PC-9 (cell line): ENCODE data around the gene PRPF39. TPM values are rescaled to one million over a fixed set of nuclear protein-coding genes. Genes with fewer than 3 reads are reported as not detected.

Experiments
- BruUV-seq: library from RNA; stranded (reverse); fragments of 400-500 nt; replicated peaks from 2 replicates; lab custom pipeline; 2021; lab: Mats Ljungman, UMichigan
- CTCF ChIA-PET: fragments of 300-600 bp; sonication (Branson Sonifier 250); formaldehyde crosslinking; loops from one replicate; lab custom pipeline; 2022; ENCODE audit warnings: antibody characterized with exemption; lab: Charles Lee
- POLR2A ChIA-PET: fragments of 300-600 bp; sonication (Branson Sonifier 250); formaldehyde crosslinking; loops from one replicate; lab custom pipeline; 2022; ENCODE audit warnings: antibody characterized with exemption; ENCODE audit not compliant: unreplicated experiment; lab: Charles Lee
- DNase-seq, 2 experiments: peaks; one replicate each; pipeline versions ENCODE4 v3.0.0 to v3.0.0-alpha.2; 2015 to 2022; ENCODE audit warnings: mixed read lengths in 1 of 2
- H2AFZ ChIP-seq: fragments of 200-600 bp; sonication (generic); 2 replicates; pipeline ENCODE4 v1.8.1; 2017; ENCODE audit warnings: antibody characterized with exemption
- H3F3A ChIP-seq: fragments of 200-600 bp; sonication (generic); 2 replicates; pipeline ENCODE4 v1.8.1; 2017; ENCODE audit warnings: antibody characterized with exemption, mild to moderate bottlenecking, low read depth; ENCODE audit not compliant: insufficient read depth
- H3K27ac ChIP-seq: fragments of 200-600 bp; sonication (generic); 2 replicates; pipeline ENCODE4 v1.6.1; 2016; ENCODE audit warnings: mixed run types
- H3K27me3 ChIP-seq: fragments of 200-600 bp; sonication (generic); 2 replicates; pipeline ENCODE4 v1.6.1; 2016; ENCODE audit warnings: low read depth, mixed run types; ENCODE audit not compliant: insufficient read depth
- H3K36me3 ChIP-seq: fragments of 200-600 bp; sonication (generic); 2 replicates; pipeline ENCODE4 v1.6.1; 2016; ENCODE audit warnings: low read depth, mixed run types
- H3K4me1 ChIP-seq: fragments of 200-600 bp; sonication (generic); replicated peaks from 2 replicates; pipeline ENCODE4 v1.6.1; 2016; ENCODE audit warnings: mixed run types; ENCODE audit not compliant: insufficient read depth
- H3K4me2 ChIP-seq: fragments of 200-600 bp; sonication (generic); 2 replicates; pipeline ENCODE4 v1.6.1; 2017; ENCODE audit warnings: mixed run types
- H3K4me3 ChIP-seq: fragments of 200-600 bp; sonication (generic); 2 replicates; pipeline ENCODE4 v1.6.1; 2016; ENCODE audit warnings: mixed run types
- H3K79me2 ChIP-seq: fragments of 200-600 bp; sonication (generic); 2 replicates; pipeline ENCODE4 v1.6.1; 2017; ENCODE audit warnings: low read depth, mixed run types
- H3K9me2 ChIP-seq: fragments of 200-600 bp; sonication (generic); 2 replicates; pipeline ENCODE4 v1.8.1; 2017; ENCODE audit warnings: mild to moderate bottlenecking; ENCODE audit not compliant: insufficient read depth
- H3K9me3 ChIP-seq: fragments of 200-600 bp; sonication (generic); 2 replicates; pipeline ENCODE4 v1.8.1; 2016; ENCODE audit warnings: low read depth; ENCODE audit not compliant: insufficient read depth
- H4K20me1 ChIP-seq: fragments of 200-600 bp; sonication (generic); 2 replicates; pipeline ENCODE4 v1.8.1; 2017; ENCODE audit not compliant: insufficient read depth
- EZH2 ChIP-seq: fragments of 200-600 bp; sonication (generic); IDR thresholded peaks from 2 replicates; pipeline ENCODE4 v1.8.0; 2017; ENCODE audit warnings: antibody characterized with exemption, low read depth
- intact Hi-C: fragments of 100-400 bp; cut with micrococcal nuclease; formaldehyde crosslinking; loops from one replicate; pipeline ENCODE4 v1.10.0; 2022; ENCODE audit not compliant: unreplicated experiment
- total RNA-seq: library from RNA; stranded (reverse); gene quantifications from 2 replicates; pipeline ENCODE4 v1.2.3, GENCODE V29; 2021
- TF ChIP-seq, protein P1 (sequence below): fragments of 200-600 bp; sonication (generic); conservative IDR thresholded peaks from 2 replicates; pipeline ENCODE4 v1.6.1; 2017; ENCODE audit warnings: mixed run types, antibody characterized with exemption, mild to moderate bottlenecking, moderate library complexity

PRPF39 gene
- total RNA-seq, 1 experiment from 2014 or later, result 37.2 TPM

- Histone ChIP-seq H3F3A (0 out of 2 replicates have a peak, but pooled peaks cover 4% of the 10 kb centered on the region), H2AFZ (no peak overlapping the region), H3K4me1 (no peaks in the 10 kb centered on the region), H3K36me3 (no peaks in the 10 kb centered on the region), H3K9me2 (no peaks in the 10 kb centered on the region), H3K9me3 (no peaks in the 10 kb centered on the region), H3K27me3 (no peaks in the 10 kb centered on the region), H4K20me1 (no peaks in the 10 kb centered on the region), H3K4me2 (no peak overlapping the region), H3K79me2 (no peaks in the 10 kb centered on the region), H3K4me3 (no peak overlapping the region), H3K27ac (no peak overlapping the region)
- intact Hi-C loops, result no loop called here
- POLR2A ChIA-PET, result interaction anchor here (0.7 kb wide), 1 partner anchor 73 kb away, joined by 3 read pairs; no protein-coding TSS in a partner anchor
- DNase-seq, result no peak
- CTCF ChIA-PET, result no interaction called here
- TF ChIP-seq, protein P1, sequence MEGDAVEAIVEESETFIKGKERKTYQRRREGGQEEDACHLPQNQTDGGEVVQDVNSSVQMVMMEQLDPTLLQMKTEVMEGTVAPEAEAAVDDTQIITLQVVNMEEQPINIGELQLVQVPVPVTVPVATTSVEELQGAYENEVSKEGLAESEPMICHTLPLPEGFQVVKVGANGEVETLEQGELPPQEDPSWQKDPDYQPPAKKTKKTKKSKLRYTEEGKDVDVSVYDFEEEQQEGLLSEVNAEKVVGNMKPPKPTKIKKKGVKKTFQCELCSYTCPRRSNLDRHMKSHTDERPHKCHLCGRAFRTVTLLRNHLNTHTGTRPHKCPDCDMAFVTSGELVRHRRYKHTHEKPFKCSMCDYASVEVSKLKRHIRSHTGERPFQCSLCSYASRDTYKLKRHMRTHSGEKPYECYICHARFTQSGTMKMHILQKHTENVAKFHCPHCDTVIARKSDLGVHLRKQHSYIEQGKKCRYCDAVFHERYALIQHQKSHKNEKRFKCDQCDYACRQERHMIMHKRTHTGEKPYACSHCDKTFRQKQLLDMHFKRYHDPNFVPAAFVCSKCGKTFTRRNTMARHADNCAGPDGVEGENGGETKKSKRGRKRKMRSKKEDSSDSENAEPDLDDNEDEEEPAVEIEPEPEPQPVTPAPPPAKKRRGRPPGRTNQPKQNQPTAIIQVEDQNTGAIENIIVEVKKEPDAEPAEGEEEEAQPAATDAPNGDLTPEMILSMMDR, result no peak
- no peak for TF ChIP-seq EZH2
- BruUV-seq, result no TSS peak
These were observed 18.0 kb upstream of the PRPF39 start for GRCh38 chr14:45065956-45066355.

GRCh38 chr14:45066667-45067066 lies 17.2 kb upstream of the PRPF39 start:
- H3K79me2 ChIP-seq, result no peaks in the 10 kb centered on the region
- H3K27me3 ChIP-seq, result no peaks in the 10 kb centered on the region
- H3K4me2 ChIP-seq, result no peak overlapping the region
- H3K4me1 ChIP-seq, result no peaks in the 10 kb centered on the region
- CTCF ChIA-PET, result no interaction called here
- 0 out of 2 replicates have a peak, but pooled peaks cover 4% of the 10 kb centered on the region for H3F3A ChIP-seq
- no peaks in the 10 kb centered on the region for H3K9me2 ChIP-seq
- no peak overlapping the region for H3K4me3 ChIP-seq
- TF ChIP-seq, protein P1, result no peak
- TF ChIP-seq EZH2, result no peak
- intact Hi-C loops, result no loop called here
- no TSS peak for BruUV-seq
- no peaks in the 10 kb centered on the region for H3K36me3 ChIP-seq
- H4K20me1 ChIP-seq, result no peaks in the 10 kb centered on the region
- no peaks in the 10 kb centered on the region for H3K9me3 ChIP-seq
- H3K27ac ChIP-seq, result no peak overlapping the region
- no peak overlapping the region for H2AFZ ChIP-seq
- POLR2A ChIA-PET, result interaction anchor here (0.6 to 0.7 kb wide), 2 partner anchors 72 to 1865 kb away, joined by 6 to 17 read pairs; no protein-coding TSS in a partner anchor
- DNase-seq, result no peak

- H3K9me3 ChIP-seq, result no peaks in the 10 kb centered on the region
- no peak overlapping the region for H3K4me2 ChIP-seq
- H2AFZ ChIP-seq, result no peak overlapping the region
- POLR2A ChIA-PET, result no interaction called here
- no peaks in the 10 kb centered on the region for H3K4me1 ChIP-seq
- CTCF ChIA-PET, result no interaction called here
- H3F3A ChIP-seq, result 0 out of 2 replicates have a peak, but pooled peaks cover 4% of the 10 kb centered on the region
- intact Hi-C loops, result no loop called here
- TF ChIP-seq EZH2, result no peak
- no peaks in the 10 kb centered on the region for H4K20me1 ChIP-seq
- H3K9me2 ChIP-seq, result no peaks in the 10 kb centered on the region
- H3K27me3 ChIP-seq, result no peaks in the 10 kb centered on the region
- H3K4me3 ChIP-seq, result no peak overlapping the region
- no TSS peak for BruUV-seq
- no peak for DNase-seq
- H3K36me3 ChIP-seq, result 0 out of 2 replicates have a peak, but pooled peaks cover 3% of the 10 kb centered on the region
- no peak overlapping the region for H3K27ac ChIP-seq
- no peaks in the 10 kb centered on the region for H3K79me2 ChIP-seq
These were observed 15.5 kb upstream of the PRPF39 start for GRCh38 chr14:45068396-45068795.

- Histone ChIP-seq H3K27ac (no peak overlapping the region), H3K9me2 (no peaks in the 10 kb centered on the region), H3K79me2 (no peaks in the 10 kb centered on the region), H3K27me3 (no peaks in the 10 kb centered on the region), H3K4me1 (no peaks in the 10 kb centered on the region), H2AFZ (no peak overlapping the region), H4K20me1 (no peaks in the 10 kb centered on the region), H3K4me2 (no peak overlapping the region), H3K4me3 (no peak overlapping the region), H3K9me3 (no peaks in the 10 kb centered on the region), H3F3A (0 out of 2 replicates have a peak, but pooled peaks cover 4% of the 10 kb centered on the region), H3K36me3 (0 out of 2 replicates have a peak, but pooled peaks cover 6% of the 10 kb centered on the region)
- intact Hi-C loops, result no loop called here
- DNase-seq, result no peak
- ChIA-PET CTCF (no interaction called here), POLR2A (no interaction called here)
- no TSS peak for BruUV-seq
- TF ChIP-seq, protein P1, result no peak
- TF ChIP-seq EZH2, result no peak
These were observed 13.7 kb upstream of the PRPF39 start for GRCh38 chr14:45070215-45070614.
